Measurements from ENCODE around the gene VEZF1. TPM values are rescaled to one million over a fixed set of nuclear protein-coding genes. Genes with fewer than 3 reads are reported as not detected.

The VEZF1 gene
- total RNA-seq, 1 donor from 2014 or later, result 43.6 TPM

GRCh38 chr17:57928928-57929327, 59.1 kb downstream of the VEZF1 start:
- Mint-ChIP-seq H3K4me1 (ENCODE audit: low read depth) (peaks cover 44% of the 10 kb centered on the region), H3K27me3 (ENCODE audit: low read depth) (no peaks in the 10 kb centered on the region), H3K36me3 (ENCODE audit: low read depth) (peaks cover 2% of the 10 kb centered on the region), H3K4me3 (ENCODE audit: unreplicated experiment) (no peak overlapping the region), H3K9me3 (ENCODE audit: low read depth) (no peaks in the 10 kb centered on the region), H3K27ac (ENCODE audit: unreplicated experiment) (no peak overlapping the region)
- TF ChIP-seq CTCF (IDR thresholded peaks at IDR 0.05), result no peak
- DNase-seq (ENCODE audit: low spot score), result no peak

GRCh38 chr17:57927048-57927723, 60.9 kb downstream of the VEZF1 start:
- TF ChIP-seq CTCF (IDR thresholded peaks at IDR 0.05), result no peak
- Mint-ChIP-seq H3K27me3 (ENCODE audit: low read depth) (no peaks in the 10 kb centered on the region), H3K27ac (ENCODE audit: unreplicated experiment) (peak overlapping the region; percentile 83), H3K9me3 (ENCODE audit: low read depth) (no peaks in the 10 kb centered on the region), H3K36me3 (ENCODE audit: low read depth) (peaks cover 2% of the 10 kb centered on the region), H3K4me1 (ENCODE audit: low read depth) (peaks cover 44% of the 10 kb centered on the region), H3K4me3 (ENCODE audit: unreplicated experiment) (no peak overlapping the region)
- DNase-seq (ENCODE audit: low spot score), result no peak

GRCh38 chr17:57926723-57927047, 61.4 kb downstream of the VEZF1 start:
- Mint-ChIP-seq H3K4me1 (ENCODE audit: low read depth) (peaks cover 46% of the 10 kb centered on the region), H3K27ac (ENCODE audit: unreplicated experiment) (peak overlapping the region; percentile 83), H3K27me3 (ENCODE audit: low read depth) (no peaks in the 10 kb centered on the region), H3K4me3 (ENCODE audit: unreplicated experiment) (no peak overlapping the region), H3K36me3 (ENCODE audit: low read depth) (no peaks in the 10 kb centered on the region), H3K9me3 (ENCODE audit: low read depth) (no peaks in the 10 kb centered on the region)
- no peak for DNase-seq (ENCODE audit: low spot score)
- no peak for TF ChIP-seq CTCF (IDR thresholded peaks at IDR 0.05)

- TF ChIP-seq CTCF (IDR thresholded peaks at IDR 0.05), result no peak
- Mint-ChIP-seq H3K27me3 (ENCODE audit: low read depth) (no peaks in the 10 kb centered on the region), H3K36me3 (ENCODE audit: low read depth) (peaks cover 2% of the 10 kb centered on the region), H3K27ac (ENCODE audit: unreplicated experiment) (no peak overlapping the region), H3K9me3 (ENCODE audit: low read depth) (no peaks in the 10 kb centered on the region), H3K4me1 (ENCODE audit: low read depth) (peaks cover 45% of the 10 kb centered on the region), H3K4me3 (ENCODE audit: unreplicated experiment) (no peak overlapping the region)
- DNase-seq (ENCODE audit: low spot score), result no peak
Measured at GRCh38 chr17:57925361-57925990, 62.6 kb downstream of the VEZF1 start.

GRCh38 chr17:57924677-57925076, 63.4 kb downstream of the VEZF1 start:
- no peak for TF ChIP-seq CTCF (IDR thresholded peaks at IDR 0.05)
- no peaks in the 10 kb centered on the region for H3K9me3 Mint-ChIP-seq (ENCODE audit: low read depth)
- H3K27me3 Mint-ChIP-seq (ENCODE audit: low read depth), result no peaks in the 10 kb centered on the region
- H3K36me3 Mint-ChIP-seq (ENCODE audit: low read depth), result peaks cover 2% of the 10 kb centered on the region
- H3K4me1 Mint-ChIP-seq (ENCODE audit: low read depth), result peaks cover 48% of the 10 kb centered on the region
- no peak overlapping the region for H3K4me3 Mint-ChIP-seq (ENCODE audit: unreplicated experiment)
- no peak overlapping the region for H3K27ac Mint-ChIP-seq (ENCODE audit: unreplicated experiment)
- no peak for DNase-seq (ENCODE audit: low spot score)

Other genes starting within 250 kb of the VEZF1 start
- gene CCDC182, start 243.0 kb downstream of the VEZF1 start, total RNA-seq, result not detected in 3 replicates
- 30.3 to 33.3 TPM (median 33.1 TPM) in 3 replicates for gene MRPS23, start 138.2 kb downstream of the VEZF1 start, total RNA-seq
- 32.9 to 47.7 TPM (median 41.9 TPM) in 3 replicates for gene CUEDC1, start 32.8 kb downstream of the VEZF1 start, total RNA-seq
- 115 to 161 TPM (median 119 TPM) in 3 replicates for gene SRSF1, start 19.0 kb upstream of the VEZF1 start, total RNA-seq
- 15.7 to 17.1 TPM (median 16.0 TPM) in 3 replicates for gene DYNLL2, start 95.2 kb upstream of the VEZF1 start, total RNA-seq
- not detected in 3 replicates for gene OR4D1, start 160.1 kb upstream of the VEZF1 start, total RNA-seq
- not detected in 3 replicates for gene OR4D2, start 178.7 kb upstream of the VEZF1 start, total RNA-seq
- gene EPX, start 204.5 kb upstream of the VEZF1 start, total RNA-seq, result not detected in 3 replicates
- gene MKS1, start 231.0 kb upstream of the VEZF1 start, total RNA-seq, result 11.5 to 16.9 TPM (median 16.2 TPM) in 3 replicates

Measured in chondrocyte (in vitro differentiated cells).